ENCODE results near the gene NEURL1B.

DNA sequence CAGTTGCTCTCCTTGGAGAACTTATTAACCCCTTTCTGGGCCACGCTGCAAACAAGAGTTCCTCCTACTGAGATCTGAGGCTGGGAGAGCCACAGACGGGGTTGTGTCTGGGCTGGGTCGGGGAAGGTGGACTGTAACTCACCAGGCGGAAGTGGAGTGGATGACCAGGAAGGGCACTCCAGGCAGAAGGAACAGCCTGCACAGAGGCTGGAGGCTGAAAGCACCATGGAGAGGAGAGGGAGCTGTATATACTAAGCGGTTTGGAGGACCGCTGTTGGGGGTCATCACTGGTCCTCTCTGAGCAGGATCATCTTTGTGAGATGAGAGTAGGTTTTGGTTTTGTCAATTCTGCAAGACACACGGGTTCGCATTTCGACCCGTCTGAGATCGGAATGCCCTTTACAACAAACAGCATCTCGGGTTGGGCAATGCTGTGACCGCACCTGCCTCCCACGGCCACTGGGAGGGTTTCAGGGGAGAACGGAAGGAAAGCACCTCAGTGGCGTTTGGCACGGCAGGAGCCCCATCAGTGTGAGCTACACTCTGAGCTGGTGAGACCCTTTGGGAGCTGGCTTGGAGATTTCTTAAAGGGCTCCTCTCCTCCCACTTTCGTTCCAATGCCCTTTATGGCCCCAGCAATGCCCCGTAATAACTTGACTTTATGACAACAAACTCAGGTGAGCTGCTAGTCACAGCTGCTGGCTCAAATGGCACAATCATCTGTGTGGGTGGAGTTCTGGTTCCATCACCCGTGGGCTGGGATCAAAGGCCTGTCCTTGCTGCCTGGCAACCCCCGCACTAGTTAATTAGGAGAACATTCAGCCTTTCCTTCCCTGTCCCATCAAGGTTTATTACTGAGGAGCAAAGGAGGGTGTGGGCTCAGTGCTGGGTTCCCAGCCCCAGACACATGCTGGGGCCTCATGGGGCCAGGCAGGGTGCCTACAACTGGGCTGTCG lies 18.7 kb upstream of the NEURL1B start:
- TF ChIP-seq, protein P1, sequence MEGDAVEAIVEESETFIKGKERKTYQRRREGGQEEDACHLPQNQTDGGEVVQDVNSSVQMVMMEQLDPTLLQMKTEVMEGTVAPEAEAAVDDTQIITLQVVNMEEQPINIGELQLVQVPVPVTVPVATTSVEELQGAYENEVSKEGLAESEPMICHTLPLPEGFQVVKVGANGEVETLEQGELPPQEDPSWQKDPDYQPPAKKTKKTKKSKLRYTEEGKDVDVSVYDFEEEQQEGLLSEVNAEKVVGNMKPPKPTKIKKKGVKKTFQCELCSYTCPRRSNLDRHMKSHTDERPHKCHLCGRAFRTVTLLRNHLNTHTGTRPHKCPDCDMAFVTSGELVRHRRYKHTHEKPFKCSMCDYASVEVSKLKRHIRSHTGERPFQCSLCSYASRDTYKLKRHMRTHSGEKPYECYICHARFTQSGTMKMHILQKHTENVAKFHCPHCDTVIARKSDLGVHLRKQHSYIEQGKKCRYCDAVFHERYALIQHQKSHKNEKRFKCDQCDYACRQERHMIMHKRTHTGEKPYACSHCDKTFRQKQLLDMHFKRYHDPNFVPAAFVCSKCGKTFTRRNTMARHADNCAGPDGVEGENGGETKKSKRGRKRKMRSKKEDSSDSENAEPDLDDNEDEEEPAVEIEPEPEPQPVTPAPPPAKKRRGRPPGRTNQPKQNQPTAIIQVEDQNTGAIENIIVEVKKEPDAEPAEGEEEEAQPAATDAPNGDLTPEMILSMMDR (IDR thresholded peaks at IDR 0.05) = no peak
- no peak for TF ChIP-seq POLR2A (IDR thresholded peaks at IDR 0.05)

Data from right lobe of liver (tissue), 4 donors.